Retinal pigment epithelial cell (primary cell): ENCODE data around the gene RIC3.

Source experiments
- DNase-seq: peaks from one replicate; pipeline ENCODE4 v3.0.0-alpha.2; 2010; ENCODE audit warnings: low read depth
- H3K4me3 ChIP-seq: 2 replicates; pipeline ENCODE4 v1.5.1; 2011; ENCODE audit warnings: mild to moderate bottlenecking, low read length, control low read depth, moderate library complexity
- TF ChIP-seq, protein P1 (sequence below): conservative IDR thresholded peaks from 2 replicates; pipeline ENCODE4 v1.5.1; 2011; ENCODE audit warnings: low read depth, low read length, control low read depth, inconsistent platforms

The RIC3 gene

DNA sequence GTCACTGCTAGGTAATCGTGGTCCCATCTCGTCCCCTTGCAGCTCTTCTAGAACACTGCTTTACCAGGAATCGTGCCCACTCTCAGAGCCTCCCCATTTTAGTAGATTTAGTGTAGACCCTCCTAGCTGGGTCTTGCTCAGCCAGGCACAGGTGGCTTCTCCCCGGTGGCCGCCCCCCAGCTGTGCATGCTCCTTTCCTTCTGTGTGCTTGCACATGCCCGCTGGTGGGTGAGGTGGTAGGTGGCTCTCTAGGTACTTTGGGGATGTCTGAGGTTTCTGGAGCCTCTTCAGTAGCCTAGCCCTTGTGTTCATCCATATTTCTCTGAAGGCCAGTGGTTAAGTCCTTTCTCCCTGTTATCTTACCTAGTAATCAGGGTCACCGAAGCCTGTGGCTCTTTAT lies 82.3 kb downstream of the RIC3 start:
- H3K4me3 ChIP-seq: no peak overlapping the region
- no peak for DNase-seq
- TF ChIP-seq, protein P1, sequence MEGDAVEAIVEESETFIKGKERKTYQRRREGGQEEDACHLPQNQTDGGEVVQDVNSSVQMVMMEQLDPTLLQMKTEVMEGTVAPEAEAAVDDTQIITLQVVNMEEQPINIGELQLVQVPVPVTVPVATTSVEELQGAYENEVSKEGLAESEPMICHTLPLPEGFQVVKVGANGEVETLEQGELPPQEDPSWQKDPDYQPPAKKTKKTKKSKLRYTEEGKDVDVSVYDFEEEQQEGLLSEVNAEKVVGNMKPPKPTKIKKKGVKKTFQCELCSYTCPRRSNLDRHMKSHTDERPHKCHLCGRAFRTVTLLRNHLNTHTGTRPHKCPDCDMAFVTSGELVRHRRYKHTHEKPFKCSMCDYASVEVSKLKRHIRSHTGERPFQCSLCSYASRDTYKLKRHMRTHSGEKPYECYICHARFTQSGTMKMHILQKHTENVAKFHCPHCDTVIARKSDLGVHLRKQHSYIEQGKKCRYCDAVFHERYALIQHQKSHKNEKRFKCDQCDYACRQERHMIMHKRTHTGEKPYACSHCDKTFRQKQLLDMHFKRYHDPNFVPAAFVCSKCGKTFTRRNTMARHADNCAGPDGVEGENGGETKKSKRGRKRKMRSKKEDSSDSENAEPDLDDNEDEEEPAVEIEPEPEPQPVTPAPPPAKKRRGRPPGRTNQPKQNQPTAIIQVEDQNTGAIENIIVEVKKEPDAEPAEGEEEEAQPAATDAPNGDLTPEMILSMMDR: no peak

DNA sequence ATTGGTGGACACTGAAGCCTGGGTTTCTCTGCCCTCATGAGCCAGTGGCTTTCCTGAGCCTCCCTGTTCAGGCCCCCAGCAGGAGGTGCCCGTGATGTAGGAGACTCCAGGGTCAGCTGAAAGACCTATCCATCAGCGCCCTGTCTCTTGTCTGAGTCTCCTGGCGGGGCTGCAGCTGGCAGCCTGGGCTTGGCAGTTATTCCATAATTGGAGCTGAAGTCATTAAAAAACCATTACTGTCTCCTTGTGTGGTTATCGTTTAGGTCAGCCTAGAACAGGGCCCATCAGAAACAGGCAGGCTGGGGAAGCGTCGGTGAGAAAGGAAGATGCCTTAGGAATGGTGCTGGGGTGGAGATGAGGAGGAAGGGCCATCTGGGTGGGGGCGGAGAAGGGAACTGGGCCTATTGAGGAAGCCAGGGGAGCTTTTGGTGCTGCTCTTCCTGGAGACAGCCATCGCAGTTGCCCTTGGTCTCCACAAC lies 82.8 kb downstream of the RIC3 start:
- no peak for DNase-seq
- H3K4me3 ChIP-seq: no peak overlapping the region
- TF ChIP-seq, protein P1: no peak

DNA sequence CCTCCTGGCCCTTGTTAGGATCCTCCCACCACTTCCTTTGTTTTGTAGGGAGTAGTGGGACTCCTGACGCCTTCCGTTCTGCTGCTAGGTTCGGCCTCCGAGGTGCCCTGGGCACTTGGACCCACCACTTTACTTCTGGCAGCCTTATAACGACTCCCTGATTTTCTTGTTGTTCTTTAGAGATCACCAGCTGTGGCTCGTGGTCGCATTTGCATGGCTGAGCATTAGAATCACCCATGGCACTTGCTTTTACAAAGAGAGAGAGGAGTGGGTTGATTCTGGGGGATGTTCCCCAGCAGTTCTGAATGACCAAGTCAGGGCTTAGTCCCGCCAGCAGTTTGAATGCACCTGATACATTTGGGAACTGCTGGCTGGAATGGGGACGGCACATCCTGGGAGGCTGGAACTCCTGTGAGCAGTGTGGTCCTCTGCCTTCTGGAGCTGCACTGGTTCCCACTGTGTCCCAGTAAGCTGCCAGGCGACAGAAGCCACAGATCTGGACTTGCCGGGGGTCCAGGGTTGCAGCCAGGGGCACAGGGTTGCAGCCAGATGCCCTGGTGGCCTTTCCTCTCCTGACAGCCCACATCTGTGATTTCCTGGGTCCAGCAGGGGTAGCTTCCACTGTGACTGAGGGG lies 83.7 kb downstream of the RIC3 start:
- no peak for DNase-seq
- H3K4me3 ChIP-seq: no peak overlapping the region
- TF ChIP-seq, protein P1: no peak

DNA sequence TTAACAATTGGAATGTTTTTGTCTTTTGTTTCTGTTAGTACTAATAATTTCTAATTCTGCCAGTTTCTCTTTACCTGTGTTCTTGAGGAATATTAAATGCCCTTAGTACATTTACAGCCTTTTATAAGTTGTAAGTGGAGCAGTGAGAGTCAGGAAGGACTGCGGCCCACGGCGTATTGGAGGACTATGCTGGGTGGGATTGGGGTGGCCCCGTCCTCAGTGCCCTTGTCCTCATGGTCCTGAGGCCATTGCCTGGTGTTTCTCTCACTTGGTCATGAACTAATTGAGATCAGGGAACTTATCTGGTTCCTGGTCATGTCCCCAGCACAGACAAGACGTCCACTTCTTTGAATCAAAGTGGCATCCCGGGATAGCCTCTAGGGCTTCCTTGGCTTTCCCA lies 84.5 kb downstream of the RIC3 start:
- H3K4me3 ChIP-seq: no peak overlapping the region
- no peak for DNase-seq
- TF ChIP-seq, protein P1: no peak

DNA sequence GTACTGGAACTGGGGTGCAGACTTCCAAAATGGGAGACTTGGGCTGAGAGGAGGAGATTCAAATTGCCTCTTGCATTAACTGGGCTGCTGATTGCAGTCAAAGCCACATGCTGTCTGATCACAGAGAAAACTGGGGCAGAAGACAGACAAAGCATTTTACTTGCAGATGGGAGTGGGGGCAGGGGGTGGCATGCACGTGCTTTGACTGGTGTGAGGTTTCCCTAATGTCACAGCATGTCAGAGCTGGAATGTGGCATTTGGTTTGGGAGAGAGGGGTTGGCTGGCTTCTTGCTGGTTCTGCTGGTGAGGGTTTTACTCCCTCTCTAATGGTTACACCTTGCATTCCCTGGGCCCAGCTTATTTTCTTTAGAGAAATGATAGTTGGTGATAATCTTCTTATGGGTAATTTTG lies 84.9 kb downstream of the RIC3 start:
- TF ChIP-seq, protein P1: no peak
- H3K4me3 ChIP-seq: no peak overlapping the region
- DNase-seq: no peak

DNA sequence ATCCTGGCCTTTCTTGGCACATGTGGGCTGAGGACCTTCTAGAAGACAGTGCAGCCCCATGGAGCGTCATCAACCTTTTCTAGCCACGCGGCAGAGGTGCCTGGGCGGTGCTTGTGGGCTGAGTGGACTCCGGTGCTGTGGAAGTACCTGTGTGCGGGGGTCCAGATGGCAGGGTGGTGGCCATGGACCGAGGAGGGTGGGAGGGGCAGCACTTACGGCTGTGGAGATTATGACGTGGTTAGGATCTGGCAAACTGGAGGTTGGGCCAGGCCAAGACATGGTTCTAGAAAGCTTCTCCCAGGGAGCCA lies 85.8 kb downstream of the RIC3 start:
- TF ChIP-seq, protein P1: no peak
- H3K4me3 ChIP-seq: no peak overlapping the region
- no peak for DNase-seq

DNA sequence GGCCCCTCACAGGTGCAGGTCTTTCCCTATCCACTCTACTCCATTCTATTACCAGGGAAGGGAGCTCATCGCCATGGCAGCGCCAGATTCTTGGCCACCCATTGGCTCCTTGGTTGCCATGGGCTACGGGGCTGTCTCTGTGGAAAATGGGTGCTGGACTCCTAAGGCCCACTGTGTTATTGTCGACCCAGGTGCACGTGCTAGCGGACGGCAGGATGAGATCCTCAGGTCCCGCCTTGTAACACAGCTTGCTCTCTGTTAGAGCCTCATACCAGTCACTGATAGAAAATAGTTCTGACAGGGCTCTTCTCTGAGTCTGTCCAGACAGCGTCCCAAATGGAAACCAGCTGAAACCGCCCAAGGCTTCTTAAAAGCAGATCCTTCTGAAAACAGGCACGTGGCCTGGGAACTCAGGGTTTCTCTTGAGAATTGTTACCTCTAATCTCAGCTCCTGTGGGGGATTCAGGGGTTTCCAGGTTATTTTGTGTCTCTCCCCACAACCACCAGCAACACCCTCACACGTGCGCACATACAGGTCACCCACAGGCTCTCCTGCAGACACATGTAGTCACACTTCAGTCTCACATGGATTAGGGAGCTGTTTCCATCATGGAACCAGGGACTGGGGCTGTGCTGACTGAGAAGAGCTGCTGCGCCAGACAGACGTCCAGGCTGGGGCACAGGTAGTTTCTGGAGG lies 86.3 kb downstream of the RIC3 start:
- TF ChIP-seq, protein P1: no peak
- no peak for DNase-seq
- no peak overlapping the region for H3K4me3 ChIP-seq
